HL-60/S4 treated with retinoic acid at 250 ng/mL for 4 days and 3 days (cell line): Measurements from ENCODE around the gene AARS1.
"Not testable (repeated sequence)": the region's sequence is repeated elsewhere in the genome, so short reads cannot be mapped to it uniquely, and the experiment has no call there.

Experiments used
- in situ Hi-C: fragments of 300-500 bp; cut with MboI; formaldehyde crosslinking; loops from 2 replicates; pipeline ENCODE4 v1.7.0; 2022; ENCODE audit warnings: low sequenced_read_pairs

AARS1 gene

GRCh38 chr16:70276392-70276791 is 12.9 kb downstream of the AARS1 start:
- in situ Hi-C loops: no loop called here

GRCh38 chr16:70271696-70272095 is 17.6 kb downstream of the AARS1 start:
- in situ Hi-C loops: no loop called here

DNA sequence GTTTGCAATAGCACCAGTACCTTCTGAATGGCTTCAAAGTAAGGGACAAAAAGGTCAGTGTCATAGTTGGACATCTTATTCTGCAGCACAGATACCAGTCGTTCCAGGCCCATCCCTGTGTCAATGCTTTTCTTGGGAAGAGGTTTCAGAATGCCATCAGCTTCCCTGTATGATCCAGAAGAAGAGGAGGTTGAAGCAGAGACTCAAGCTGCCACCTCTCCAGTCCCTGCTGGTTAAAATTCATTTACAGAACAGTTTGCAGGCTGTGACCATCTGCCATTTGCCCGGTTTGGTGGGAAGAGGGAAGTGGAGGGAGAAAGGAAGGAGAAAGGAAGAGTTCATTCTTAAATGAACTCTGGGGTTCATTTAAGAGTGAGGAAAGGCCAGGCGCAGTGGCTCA is 19.1 kb downstream of the AARS1 start:
- in situ Hi-C loops: no loop called here

DNA sequence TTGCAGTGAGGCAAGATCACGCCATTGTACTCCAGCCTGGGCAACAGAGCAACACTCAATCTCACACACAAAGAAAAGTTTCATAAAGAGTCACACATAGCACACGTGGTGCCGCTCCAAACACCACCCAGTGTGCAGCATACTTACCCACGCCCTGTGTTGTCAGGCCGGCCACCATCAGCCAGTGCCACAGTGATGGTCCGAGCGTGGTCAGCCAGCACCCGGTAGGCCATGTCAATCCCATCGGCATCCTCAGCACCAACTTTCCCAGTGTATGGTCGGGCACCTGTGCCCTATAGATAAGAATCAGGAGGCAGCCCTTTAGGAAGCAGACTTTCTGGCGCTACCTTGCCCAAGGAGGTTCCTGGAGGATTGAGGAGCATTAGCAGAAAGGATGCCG is 19.8 kb downstream of the AARS1 start:
- in situ Hi-C loops: loop anchor here (10.0 kb wide), 1 partner anchor 275 kb away; no protein-coding TSS in a partner anchor

DNA sequence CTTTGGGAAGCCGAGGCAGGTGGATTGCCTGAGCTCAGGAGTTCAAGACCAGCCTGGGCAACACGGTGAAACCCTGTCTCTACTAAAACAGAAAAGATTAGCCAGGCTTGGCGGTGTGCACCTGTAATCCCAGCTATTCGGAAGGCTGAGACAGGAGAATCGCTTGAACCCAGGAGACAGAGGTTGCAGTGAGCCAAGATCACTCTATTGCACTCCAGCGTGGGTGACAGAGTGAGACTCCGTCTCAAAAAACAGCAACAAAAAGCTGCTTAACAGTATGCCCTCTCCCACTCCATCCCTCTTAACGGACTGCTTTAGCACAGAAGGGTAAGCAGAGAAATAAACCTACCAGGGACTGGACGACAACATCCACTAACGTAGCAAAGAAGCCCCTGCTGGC is 21.4 kb downstream of the AARS1 start:
- in situ Hi-C loops: loop anchor here (10.0 kb wide), 1 partner anchor 277 kb away; no protein-coding TSS in a partner anchor

DNA sequence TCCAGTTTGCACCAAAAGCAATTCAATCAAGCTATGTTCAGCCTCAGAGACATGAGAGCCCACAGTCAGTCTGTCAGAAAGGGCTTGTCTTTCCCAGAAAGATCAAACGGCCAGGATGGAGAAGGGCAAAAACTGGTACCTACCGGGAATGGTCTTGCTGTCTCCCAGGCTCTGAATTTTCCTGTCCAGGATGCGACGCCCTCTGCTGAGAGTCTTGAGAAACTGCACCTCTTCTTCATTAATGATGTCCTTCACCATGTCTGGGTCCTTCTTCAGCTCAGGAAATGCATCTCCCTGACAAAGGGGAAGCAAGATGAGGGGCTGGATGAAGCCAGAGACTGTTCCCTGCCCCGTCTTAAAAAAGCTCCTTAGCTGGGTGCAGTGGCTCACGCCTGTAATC is 21.8 kb downstream of the AARS1 start:
- in situ Hi-C loops: loop anchor here (10.0 kb wide), 1 partner anchor 277 kb away; no protein-coding TSS in a partner anchor

- in situ Hi-C loops: loop anchor here (10.0 kb wide), 1 partner anchor 285 kb away; no protein-coding TSS in a partner anchor
Measured at GRCh38 chr16:70259903-70260302, 29.4 kb downstream of the AARS1 start.

GRCh38 chr16:70258946-70259345 is 30.4 kb downstream of the AARS1 start:
- in situ Hi-C loops: no loop called here

DNA sequence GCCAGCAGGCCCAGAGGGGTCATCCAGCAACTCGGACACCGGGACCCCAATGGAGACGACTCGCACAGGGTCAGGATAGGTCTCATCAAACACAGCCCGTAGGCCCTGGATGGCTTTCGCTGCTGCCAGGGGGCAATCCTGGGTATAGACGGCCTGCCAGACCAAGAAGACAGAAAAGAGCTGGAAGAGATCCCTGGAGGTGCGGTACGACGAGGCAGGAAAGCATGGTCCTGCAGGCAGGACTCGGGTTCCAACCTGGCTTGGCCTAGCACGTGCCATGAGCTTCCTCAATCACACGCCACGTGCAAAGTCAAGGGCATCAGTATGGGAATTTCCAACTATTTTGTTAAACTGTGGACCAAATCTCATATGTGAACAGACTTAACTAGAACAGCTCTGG is 31.2 kb downstream of the AARS1 start:
- in situ Hi-C loops: no loop called here

DNA sequence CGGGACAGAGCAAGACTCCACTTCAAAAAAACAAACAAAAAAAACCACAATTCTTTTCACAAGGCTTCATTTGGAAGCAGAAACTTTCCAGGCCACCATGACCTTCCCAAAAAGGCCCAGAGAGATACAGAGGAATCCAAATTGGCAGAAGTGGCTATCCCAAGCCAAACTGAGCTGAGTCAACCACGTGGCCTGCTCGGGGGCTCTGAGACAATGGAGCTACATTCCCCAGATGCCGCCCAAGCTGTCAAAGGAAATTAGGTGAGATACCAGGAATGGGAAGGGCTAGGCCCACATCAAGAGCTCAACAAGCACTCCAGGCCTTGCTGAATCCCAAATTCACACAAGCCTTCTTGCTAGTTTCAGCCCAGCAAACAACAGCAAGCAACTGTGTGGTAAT is 31.9 kb downstream of the AARS1 start:
- in situ Hi-C loops: no loop called here

DNA sequence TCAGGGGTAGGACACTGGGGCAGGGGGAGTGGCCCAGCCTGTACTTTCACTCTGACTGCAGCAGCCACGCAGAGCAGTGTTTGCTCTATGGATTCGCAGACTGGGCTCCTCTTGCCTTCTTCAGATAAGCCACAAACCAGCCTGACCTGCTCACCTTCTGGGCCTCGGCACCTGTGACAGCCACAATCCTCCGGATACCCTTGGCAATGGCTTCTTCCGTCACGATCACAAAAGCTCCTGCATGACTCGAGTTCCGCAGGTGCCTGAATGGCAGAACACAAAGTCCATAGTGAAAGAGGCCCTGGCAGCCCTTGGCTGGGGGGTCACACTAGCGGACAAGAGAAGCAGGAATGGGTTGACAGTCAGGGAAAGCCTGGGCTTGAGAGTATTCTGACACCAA is 33.7 kb downstream of the AARS1 start:
- in situ Hi-C loops: no loop called here

- in situ Hi-C loops: no loop called here
Measured at GRCh38 chr16:70254965-70255286, 34.4 kb downstream of the AARS1 start.

DNA sequence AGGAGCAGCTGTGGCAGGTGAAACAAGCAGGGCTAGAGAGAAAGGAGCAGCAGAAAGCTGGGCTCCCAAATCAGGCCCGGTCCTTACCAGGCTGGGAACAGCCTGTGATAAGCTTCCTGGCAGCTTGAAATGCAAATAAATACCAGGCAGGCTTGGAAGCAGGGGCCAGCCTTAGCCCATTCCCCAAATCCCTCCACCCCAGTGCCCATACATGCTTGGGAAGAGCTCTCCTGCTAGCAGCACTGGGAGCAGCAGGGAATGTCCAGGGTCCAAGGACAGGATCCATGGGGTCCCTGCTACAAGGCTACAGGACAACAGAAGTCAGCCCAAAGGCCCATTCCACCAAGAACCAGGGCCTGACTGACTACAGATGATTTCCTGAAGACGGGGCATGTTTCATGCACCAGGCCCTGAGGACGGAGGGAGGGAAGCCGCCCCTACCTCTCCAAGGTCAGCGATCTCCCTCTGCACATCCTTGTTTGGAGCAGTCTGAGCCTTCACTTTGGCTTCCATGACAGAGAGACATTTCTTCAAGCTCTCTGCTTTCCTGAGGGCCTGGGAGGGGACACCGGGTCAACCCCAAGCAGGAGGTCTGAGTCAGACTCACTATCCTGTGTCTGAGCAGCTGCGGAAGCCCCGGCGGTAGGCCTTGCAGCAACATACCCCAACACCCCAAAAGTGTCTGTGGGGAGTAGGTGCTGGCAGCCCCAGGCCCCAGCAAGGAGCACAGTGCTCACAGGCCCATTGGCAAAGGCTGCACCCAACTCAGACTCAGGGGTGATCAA is 34.9 kb downstream of the AARS1 start:
- in situ Hi-C loops: no loop called here

DNA sequence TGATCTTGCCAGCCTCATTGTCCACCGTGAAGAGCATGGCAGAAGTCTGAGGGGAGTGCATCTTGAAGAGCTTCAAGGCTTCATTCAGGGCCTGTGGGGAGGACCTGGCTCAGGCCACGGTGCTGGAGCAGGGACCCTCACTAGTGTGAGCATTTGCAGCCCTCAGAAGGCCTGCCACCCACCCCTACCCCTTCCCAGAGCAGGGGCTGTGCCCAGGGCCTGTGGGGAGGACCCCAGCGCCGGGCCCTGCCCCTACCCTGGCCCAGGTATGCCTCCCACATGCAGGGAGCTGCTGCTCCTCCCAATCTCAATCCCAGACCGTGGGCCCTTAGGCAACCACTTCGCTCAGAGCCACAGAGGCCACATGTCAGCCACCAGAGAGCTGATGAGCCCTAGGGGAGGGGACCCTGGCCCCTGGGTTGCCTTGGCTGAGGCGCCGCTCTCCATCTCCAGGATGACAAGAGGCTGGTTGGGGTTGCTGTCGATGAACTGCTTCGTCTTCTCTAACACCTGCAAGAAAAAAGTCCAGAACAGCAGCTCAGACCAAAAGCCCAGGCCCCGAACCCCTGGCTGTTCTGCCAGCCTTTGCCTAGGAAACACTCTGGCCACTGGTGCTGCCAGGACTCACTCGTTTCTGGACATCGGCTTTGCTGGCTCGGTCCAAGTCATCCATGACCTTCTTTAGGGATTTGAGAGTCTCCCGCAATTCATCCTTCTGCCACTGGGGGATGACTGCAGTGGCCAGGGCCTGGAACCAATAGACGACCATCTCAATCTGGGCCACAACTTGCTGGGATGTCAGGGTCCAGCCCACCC is 35.8 kb downstream of the AARS1 start:
- in situ Hi-C loops: no loop called here

GRCh38 chr16:70252355-70252988 is 36.8 kb downstream of the AARS1 start:
- in situ Hi-C loops: no loop called here

GRCh38 chr16:70251629-70252354 is 37.5 kb downstream of the AARS1 start, which contains the start of gene EXOSC6:
Gene EXOSC6, minus strand, starts transcription at chr16:70251940. Its CDS starts 40 bp downstream, at chr16:70251900.
- in situ Hi-C loops: no loop called here

GRCh38 chr16:70250748-70251628 is 38.3 kb downstream of the AARS1 start:
- in situ Hi-C loops: no loop called here

GRCh38 chr16:70249697-70250096 is 39.6 kb downstream of the AARS1 start:
- in situ Hi-C loops: not testable (repeated sequence)

GRCh38 chr16:70238773-70239172 is 50.5 kb downstream of the AARS1 start:
- in situ Hi-C loops: not testable (repeated sequence)

GRCh38 chr16:70231831-70232230 is 57.5 kb downstream of the AARS1 start:
- in situ Hi-C loops: not testable (repeated sequence)
